ENCODE data around the gene CBLB.

Gene CBLB

GRCh38 chr3:105619651-105620050, 249.2 kb downstream of the CBLB start:
- TF ChIP-seq CTCF (conservative IDR thresholded peaks at IDR 0.05; ENCODE audit: low read length): no peak
- DNase-seq (ENCODE audit: low read depth): no peak
- no peak overlapping the region for H3K4me3 ChIP-seq (ENCODE audit: low read length)

GRCh38 chr3:105618556-105618955, 250.3 kb downstream of the CBLB start:
- no peak for TF ChIP-seq CTCF (conservative IDR thresholded peaks at IDR 0.05; ENCODE audit: low read length)
- no peak for DNase-seq (ENCODE audit: low read depth)

GRCh38 chr3:105616374-105617121, 252.3 kb downstream of the CBLB start:
- no peak for DNase-seq (ENCODE audit: low read depth)
- no peak overlapping the region for H3K4me3 ChIP-seq (ENCODE audit: low read length)
- TF ChIP-seq CTCF (conservative IDR thresholded peaks at IDR 0.05; ENCODE audit: low read length): no peak

More at GRCh38 chr3:105618556-105618955, 250.3 kb downstream of the CBLB start:
- no peak overlapping the region for H3K4me3 ChIP-seq (ENCODE audit: low read length)

- no peak overlapping the region for H3K4me3 ChIP-seq (ENCODE audit: low read length)
- no peak for TF ChIP-seq CTCF (conservative IDR thresholded peaks at IDR 0.05; ENCODE audit: low read length)
- DNase-seq (ENCODE audit: low read depth): no peak
These were observed 253.0 kb downstream of the CBLB start for GRCh38 chr3:105615814-105616213.

GRCh38 chr3:105614288-105615030, 254.4 kb downstream of the CBLB start:
- TF ChIP-seq CTCF (conservative IDR thresholded peaks at IDR 0.05; ENCODE audit: low read length): no peak
- no peak overlapping the region for H3K4me3 ChIP-seq (ENCODE audit: low read length)
- DNase-seq (ENCODE audit: low read depth): peak; percentile 18

GRCh38 chr3:105613120-105613519, 255.7 kb downstream of the CBLB start:
- DNase-seq (ENCODE audit: low read depth): peak; percentile 60
- H3K4me3 ChIP-seq (ENCODE audit: low read length): no peak overlapping the region
- TF ChIP-seq CTCF (conservative IDR thresholded peaks at IDR 0.05; ENCODE audit: low read length): no peak
